Endothelial cell of umbilical vein (primary cell): Measurements from ENCODE around the gene DSCAML1. TPM values are rescaled to one million over a fixed set of nuclear protein-coding genes. Genes with fewer than 3 reads are reported as not detected.

Experiments used
- BruUV-seq: library from RNA; stranded (reverse); fragments of 400-500 nt; replicated peaks from 2 replicates; lab custom pipeline; 2021; lab: Mats Ljungman, UMichigan
- CTCF ChIA-PET: fragments of 300-600, 350-600 bp; sonication (Branson Sonifier 250); formaldehyde crosslinking; loops from one replicate; lab custom pipeline; 2021; ENCODE audit warnings: antibody characterized with exemption, inconsistent platforms; lab: Charles Lee
- POLR2A ChIA-PET: fragments of 300-600, 350-600 bp; sonication (Branson Sonifier 250); formaldehyde crosslinking; loops from one replicate; lab custom pipeline; 2021; ENCODE audit warnings: antibody characterized with exemption, inconsistent platforms; lab: Charles Lee
- DNase-seq: peaks from one replicate; pipeline ENCODE4 v3.0.0-alpha.2; 2011; ENCODE audit warnings: low read depth, low spot score
- FAIRE-seq: peaks from 2 replicates; lab custom pipeline; 2011; peaks lifted over from hg19 to GRCh38; lab: Jason Lieb, UNC
- H2AFZ ChIP-seq: 2 replicates; pipeline ENCODE4 v1.6.0; 2012; ENCODE audit warnings: low read depth, low read length, control low read depth, inconsistent platforms
- H3K27ac ChIP-seq: 2 replicates; pipeline ENCODE4 v1.5.1; 2011; ENCODE audit warnings: low read depth, mild to moderate bottlenecking, control low read depth, low read length, moderate library complexity; ENCODE audit not compliant: insufficient read depth
- H3K27me3 ChIP-seq, 2 experiments: 2 replicates each; pipeline versions ENCODE4 v1.6.0 to v1.6.1; 2011; ENCODE audit warnings: low read length in 2 of 2, mixed read lengths in 1 of 2; ENCODE audit not compliant: control insufficient read depth in 2 of 2, insufficient read depth in 2 of 2
- H3K36me3 ChIP-seq, 2 experiments: 2 replicates in 1 of 2; 3 replicates in 1 of 2; pipeline ENCODE4 v1.5.1; 2011; ENCODE audit warnings: low read length in 2 of 2, mild to moderate bottlenecking in 1 of 2, moderate library complexity in 1 of 2; ENCODE audit not compliant: control insufficient read depth in 2 of 2, insufficient read depth in 2 of 2; ENCODE audit errors: extremely low read depth in 1 of 2
- H3K4me1 ChIP-seq: 3 replicates; pipeline ENCODE4 v1.5.1; 2011; ENCODE audit warnings: mild to moderate bottlenecking, low read length; ENCODE audit not compliant: control insufficient read depth, insufficient read depth; ENCODE audit errors: extremely low read depth
- H3K4me2 ChIP-seq: 2 replicates; pipeline ENCODE4 v1.6.1; 2011; ENCODE audit warnings: low read length, control low read depth, mixed read lengths; ENCODE audit not compliant: insufficient read depth
- H3K4me3 ChIP-seq, 3 experiments: fragments of 200-600 bp in 1 of 3; sonication (generic), shearing (Covaris generic) in 1 of 3; replicated peaks in 1 of 3; 2 replicates each; pipeline ENCODE4 v1.5.1; 2011 to 2016; ENCODE audit warnings: control low read depth in 3 of 3, low read length in 3 of 3, mild to moderate bottlenecking in 2 of 3, inconsistent platforms in 1 of 3, low read depth in 1 of 3, moderate library complexity in 1 of 3; ENCODE audit not compliant: insufficient read depth in 1 of 3
- H3K79me2 ChIP-seq: 2 replicates; pipeline ENCODE4 v1.6.0; 2012; ENCODE audit warnings: low read length, inconsistent platforms; ENCODE audit not compliant: control insufficient read depth, insufficient read depth
- H3K9ac ChIP-seq: replicated peaks from 2 replicates; pipeline ENCODE3; 2011; ENCODE audit warnings: low read length, control low read depth; ENCODE audit not compliant: insufficient read depth; ENCODE audit errors: extremely low read depth
- H3K9me1 ChIP-seq: replicated peaks from 3 replicates; pipeline ENCODE4 v1.6.0; 2011; ENCODE audit warnings: mild to moderate bottlenecking, low read length; ENCODE audit not compliant: control insufficient read depth, insufficient read depth; ENCODE audit errors: extremely low read depth
- H3K9me3 ChIP-seq: replicated peaks from 2 replicates; pipeline ENCODE4 v1.5.1; 2012; ENCODE audit warnings: low read length, inconsistent platforms; ENCODE audit not compliant: control insufficient read depth, insufficient read depth
- H4K20me1 ChIP-seq: replicated peaks from 2 replicates; pipeline ENCODE3; 2011; ENCODE audit warnings: mild to moderate bottlenecking, low read length; ENCODE audit not compliant: control insufficient read depth, insufficient read depth; ENCODE audit errors: extremely low read depth
- GATA2 ChIP-seq: IDR thresholded peaks from 2 replicates; pipeline ENCODE4 v1.7.0; 2011; ENCODE audit warnings: low read depth, mild to moderate bottlenecking, moderate library complexity, mixed read lengths, low read length; ENCODE audit not compliant: insufficient read length, insufficient read depth
- JUN ChIP-seq: IDR thresholded peaks from 2 replicates; pipeline ENCODE4 v1.6.1; 2011; ENCODE audit warnings: borderline replicate concordance, low read depth; ENCODE audit not compliant: insufficient read length, insufficient read depth
- MAX ChIP-seq: IDR thresholded peaks from 2 replicates; pipeline ENCODE4 v1.6.1; 2011; ENCODE audit not compliant: insufficient read depth, insufficient read length
- POLR2A ChIP-seq: IDR thresholded peaks from 2 replicates; pipeline ENCODE4 v1.6.1; 2012; ENCODE audit warnings: low read depth, mild to moderate bottlenecking, control low read depth, low read length
- dilution Hi-C: fragments of 300-500 bp; cut with MboI; formaldehyde crosslinking; loops from one replicate; pipeline ENCODE4 v1.15.0; 2019; ENCODE audit warnings: low sequenced_read_pairs; ENCODE audit not compliant: extremely low pct_ligation_motif_present
- intact Hi-C: fragments of 100-400 bp; cut with micrococcal nuclease; formaldehyde crosslinking; loops from one replicate; pipeline ENCODE4 v1.10.0; 2022
- polyA plus RNA-seq, 4 experiments: library from polyadenylated mRNA; depleted of rRNA in 3 of 4; stranded (reverse) in 3 of 4; unstranded in 1 of 4; fragments of >200 nt; gene quantifications; 2 replicates each; pipeline versions ENCODE4 v1.2.1 to v1.2.3, GENCODE V29; 2011 to 2012; ENCODE audit warnings: missing spikeins in 1 of 4
- total RNA-seq: library from RNA; stranded (reverse); gene quantifications from 2 replicates; pipeline ENCODE4 v1.2.3, GENCODE V29; 2021

Gene DSCAML1
- total and polyA plus RNA-seq, 2 donors (not counting 3 experiments of a cell fraction or from before 2014, with no cell fraction given) = not detected

GRCh38 chr11:117433717-117434116, 363.3 kb downstream of the DSCAML1 start:
- Histone ChIP-seq H3K4me1 (no peaks in the 10 kb centered on the region), H3K9me1 (no peaks in the 10 kb centered on the region), H3K36me3 (no peaks in the 10 kb centered on the region), H3K4me3 (no peak overlapping the region), H2AFZ (no peak overlapping the region), H3K27ac (no peak overlapping the region), H3K79me2 (no peaks in the 10 kb centered on the region), H3K4me2 (no peak overlapping the region), H3K27me3 (no peaks in the 10 kb centered on the region), H4K20me1 (no peaks in the 10 kb centered on the region), H3K9ac (no peak overlapping the region), H3K9me3 (no peaks in the 10 kb centered on the region)
- no peak for TF ChIP-seq JUN
- no peak for TF ChIP-seq MAX
- no peak for TF ChIP-seq GATA2
- intact Hi-C loops = no loop called here
- dilution Hi-C loops = no loop called here
- CTCF ChIA-PET = no interaction called here
- POLR2A ChIA-PET = no interaction called here
- FAIRE-seq (no peak), DNase-seq (no peak)
- BruUV-seq = no TSS peak

GRCh38 chr11:117431436-117431835, 365.6 kb downstream of the DSCAML1 start:
- CTCF ChIA-PET = no interaction called here
- Histone ChIP-seq H3K27me3 (no peaks in the 10 kb centered on the region), H4K20me1 (no peaks in the 10 kb centered on the region), H3K36me3 (no peaks in the 10 kb centered on the region), H3K4me2 (no peak overlapping the region), H3K4me1 (no peaks in the 10 kb centered on the region), H3K4me3 (no peak overlapping the region), H3K79me2 (no peaks in the 10 kb centered on the region), H3K9ac (no peak overlapping the region), H3K9me3 (no peaks in the 10 kb centered on the region), H3K27ac (no peak overlapping the region), H2AFZ (no peak overlapping the region), H3K9me1 (no peaks in the 10 kb centered on the region)
- TF ChIP-seq GATA2 = no peak
- no peak for TF ChIP-seq POLR2A
- DNase-seq (no peak), FAIRE-seq (no peak)
- intact Hi-C loops (no loop called here), dilution Hi-C loops (no loop called here)
- POLR2A ChIA-PET = no interaction called here
- BruUV-seq = no TSS peak
